ENCODE results near the gene B4GALT5.

- TF ChIP-seq MAX (IDR thresholded peaks at IDR 0.05) (no peak), SMC3 (IDR thresholded peaks at IDR 0.05) (no peak), RAD21 (conservative IDR thresholded peaks at IDR 0.05 in 1 of 2, IDR thresholded peaks at IDR 0.05 in 1 of 2) (no peak), MAFK (IDR thresholded peaks at IDR 0.05; ENCODE audit: partially characterized antibody) (no peak), POLR2A (IDR thresholded peaks at IDR 0.05; ENCODE audit: low read length) (no peak), MYC (IDR thresholded peaks at IDR 0.05; ENCODE audit: borderline replicate concordance, low read length) (no peak), CHD2 (IDR thresholded peaks at IDR 0.05; ENCODE audit: low read length, partially characterized antibody) (no peak), CBX8 (IDR thresholded peaks at IDR 0.05) (no peak)
Observed at GRCh38 chr20:49616154-49617007, 97.3 kb downstream of the B4GALT5 start.

All from A549 (cell line).